H9 (cell line): Measurements from ENCODE around the gene MLNR. TPM values are rescaled to one million over a fixed set of nuclear protein-coding genes. Genes with fewer than 3 reads are reported as not detected.

Source experiments
- DNase-seq: peaks from one replicate; pipeline ENCODE4 v3.0.0-alpha.2; 2017
- H2AFZ ChIP-seq: one replicate; pipeline ENCODE4 v1.6.1; 2013; ENCODE audit warnings: mild to moderate bottlenecking, low read length, control low read depth, moderate library complexity
- H2AK5ac ChIP-seq: 2 replicates; pipeline ENCODE4 v1.6.1; 2013; ENCODE audit warnings: low read length, control low read depth, mixed read lengths; ENCODE audit not compliant: insufficient read length
- H2BK120ac ChIP-seq: one replicate; pipeline ENCODE4 v1.6.1; 2013; ENCODE audit warnings: low read depth, mild to moderate bottlenecking, low read length, control low read depth, inconsistent platforms; ENCODE audit not compliant: poor library complexity, severe bottlenecking
- H2BK12ac ChIP-seq: 2 replicates; pipeline ENCODE4 v1.6.1; 2013; ENCODE audit warnings: low read length, control low read depth, mixed read lengths, low read depth; ENCODE audit not compliant: insufficient read length
- H2BK15ac ChIP-seq: 2 replicates; pipeline ENCODE4 v1.6.1; 2013; ENCODE audit warnings: low read depth, low read length, control low read depth
- H2BK20ac ChIP-seq: one replicate; pipeline ENCODE4 v1.6.1; 2013; ENCODE audit warnings: low read depth, mild to moderate bottlenecking, low read length, control low read depth, inconsistent platforms; ENCODE audit not compliant: poor library complexity, severe bottlenecking
- H2BK5ac ChIP-seq: 2 replicates; pipeline ENCODE4 v1.6.1; 2013; ENCODE audit warnings: low read length, control low read depth, mixed read lengths; ENCODE audit not compliant: insufficient read length
- H3K14ac ChIP-seq: 2 replicates; pipeline ENCODE4 v1.6.1; 2013; ENCODE audit warnings: low read length, control low read depth; ENCODE audit not compliant: insufficient read depth
- H3K18ac ChIP-seq: 2 replicates; pipeline ENCODE4 v1.6.1; 2013; ENCODE audit warnings: low read depth, mild to moderate bottlenecking, mixed read lengths, low read length, control low read depth; ENCODE audit not compliant: insufficient read length
- H3K23ac ChIP-seq: 2 replicates; pipeline ENCODE4 v1.6.1; 2013; ENCODE audit warnings: low read length, control low read depth, mixed read lengths, low read depth; ENCODE audit not compliant: insufficient read length
- H3K23me2 ChIP-seq: 2 replicates; pipeline ENCODE4 v1.6.1; 2013; ENCODE audit warnings: low read depth, mild to moderate bottlenecking, mixed read lengths, low read length, control low read depth; ENCODE audit not compliant: insufficient read length, poor library complexity, severe bottlenecking
- H3K27ac ChIP-seq: 2 replicates; pipeline ENCODE4 v1.5.1; 2013; ENCODE audit warnings: low read length, control low read depth, mixed read lengths, low read depth; ENCODE audit not compliant: insufficient read length
- H3K27me3 ChIP-seq: 2 replicates; pipeline ENCODE4 v1.6.1; 2013; ENCODE audit warnings: low read length, control low read depth, inconsistent platforms; ENCODE audit not compliant: insufficient read depth
- H3K4ac ChIP-seq: 2 replicates; pipeline ENCODE4 v1.6.1; 2013; ENCODE audit warnings: low read depth, mild to moderate bottlenecking, control low read depth, inconsistent platforms, low read length, moderate library complexity
- H3K4me1 ChIP-seq: 2 replicates; pipeline ENCODE4 v1.6.1; 2013; ENCODE audit warnings: low read length, control low read depth, inconsistent platforms; ENCODE audit not compliant: insufficient read depth
- H3K4me2 ChIP-seq: 2 replicates; pipeline ENCODE4 v1.6.1; 2013; ENCODE audit warnings: low read length, control low read depth, mixed read lengths; ENCODE audit not compliant: insufficient read length, insufficient read depth
- H3K56ac ChIP-seq: 2 replicates; pipeline ENCODE4 v1.6.1; 2013; ENCODE audit warnings: low read depth, mild to moderate bottlenecking, mixed read lengths, low read length, control low read depth; ENCODE audit not compliant: insufficient read length
- H3K79me1 ChIP-seq: 2 replicates; pipeline ENCODE4 v1.6.1; 2013; ENCODE audit warnings: low read depth, mild to moderate bottlenecking, moderate library complexity, low read length, control low read depth, inconsistent platforms; ENCODE audit not compliant: insufficient read depth, poor library complexity, severe bottlenecking
- H3K79me2 ChIP-seq: 2 replicates; pipeline ENCODE4 v1.6.1; 2013; ENCODE audit warnings: low read length, control low read depth, inconsistent platforms; ENCODE audit not compliant: insufficient read depth
- H3K9ac ChIP-seq: 2 replicates; pipeline ENCODE4 v1.6.1; 2013; ENCODE audit warnings: low read length, control low read depth, mixed read lengths; ENCODE audit not compliant: insufficient read length; ENCODE audit errors: extremely low read depth
- H3K9me3 ChIP-seq: one replicate; pipeline ENCODE4 v1.6.1; 2013; ENCODE audit warnings: low read depth, low read length, inconsistent platforms; ENCODE audit not compliant: control insufficient read depth
- H3T11ph ChIP-seq: one replicate; pipeline ENCODE4 v1.6.1; 2013; ENCODE audit warnings: mild to moderate bottlenecking, low read length, control low read depth, inconsistent platforms
- H4K20me1 ChIP-seq: one replicate; pipeline ENCODE4 v1.6.1; 2013; ENCODE audit not compliant: control insufficient read depth, insufficient read length, insufficient read depth
- H4K5ac ChIP-seq: 2 replicates; pipeline ENCODE4 v1.6.1; 2013; ENCODE audit warnings: low read depth, mild to moderate bottlenecking, mixed read lengths, low read length, control low read depth; ENCODE audit not compliant: insufficient read length
- H4K8ac ChIP-seq: replicated peaks from 2 replicates; pipeline ENCODE4 v1.6.1; 2013; ENCODE audit warnings: low read length, control low read depth, mixed read lengths, low read depth; ENCODE audit not compliant: insufficient read length
- H4K91ac ChIP-seq: 2 replicates; pipeline ENCODE4 v1.6.1; 2013; ENCODE audit warnings: low read depth, mild to moderate bottlenecking, moderate library complexity, mixed read lengths, low read length, control low read depth; ENCODE audit not compliant: insufficient read length
- H3K27ac Mint-ChIP-seq, 3 experiments: 2 replicates in 2 of 3; 3 replicates in 1 of 3; pipeline ENCODE4 v1.8.0; 2020 to 2021; ENCODE audit warnings: mixed read lengths in 3 of 3, mild to moderate bottlenecking in 1 of 3, moderate library complexity in 1 of 3
- H3K27me3 Mint-ChIP-seq: 2 replicates; pipeline ENCODE4 v1.8.0; 2021; ENCODE audit warnings: low read depth, mild to moderate bottlenecking, moderate library complexity, mixed read lengths
- H3K36me3 Mint-ChIP-seq, 3 experiments: 2 replicates in 2 of 3; 3 replicates in 1 of 3; pipeline ENCODE4 v1.8.0; 2020 to 2021; ENCODE audit warnings: low read depth in 3 of 3, mixed read lengths in 3 of 3; ENCODE audit not compliant: insufficient read depth in 1 of 3
- H3K4me1 Mint-ChIP-seq, 2 experiments: 2 replicates each; pipeline ENCODE4 v1.8.0; 2020; ENCODE audit warnings: mixed read lengths in 2 of 2
- H3K4me3 Mint-ChIP-seq, 2 experiments: 2 replicates in 1 of 2; 3 replicates in 1 of 2; pipeline ENCODE4 v1.8.0; 2020 to 2021; ENCODE audit warnings: mild to moderate bottlenecking in 2 of 2, mixed read lengths in 2 of 2, moderate library complexity in 1 of 2
- H3K9me3 Mint-ChIP-seq, 2 experiments: 2 replicates in 1 of 2; 3 replicates in 1 of 2; pipeline ENCODE4 v1.8.0; 2020; ENCODE audit warnings: mild to moderate bottlenecking in 2 of 2, mixed read lengths in 2 of 2, moderate library complexity in 1 of 2
- CTCF ChIP-seq: fragments of 200-600 bp; sonication (generic); conservative IDR thresholded peaks from 3 replicates; pipeline ENCODE4 v1.8.0; 2021; ENCODE audit warnings: antibody characterized with exemption, mild to moderate bottlenecking
- WGBS: extraction: QIAGEN DNeasy Blood & Tissue Kit; methylation state at CpG from one replicate; pipeline ENCODE4 v1.1.7; 2013; ENCODE audit warnings: missing lambda C conversion rate, low lambda C conversion rate, mixed read lengths; ENCODE audit not compliant: insufficient read length; ENCODE audit errors: extremely low coverage; 5-methylcytosine and 5-hydroxymethylcytosine counted together
- total RNA-seq: library from RNA; stranded (reverse); gene quantifications from 2 replicates; pipeline ENCODE4 v1.2.1, GENCODE V29; 2021

MLNR gene
- total RNA-seq, 1 experiment from 2014 or later = not detected

GRCh38 chr13:49214917-49215376 is 5.2 kb upstream of the MLNR start:
- Mint-ChIP-seq H3K9me3 (peaks cover 0 to 5% of the 10 kb centered on the region in 2 experiments; a peak in 2 of 5 replicates), H3K27ac (peak overlapping the region in 2 of 3 experiments; percentile 12 to 72; a peak in 3 of 7 replicates), H3K27me3 (peaks cover 48% of the 10 kb centered on the region), H3K4me1 (peaks cover 27 to 35% of the 10 kb centered on the region in 2 experiments), H3K4me3 (no peak overlapping the region), H3K36me3 (peaks cover 4 to 22% (median 8%) of the 10 kb centered on the region in 3 experiments; a peak in 6 of 7 replicates)
- H3K56ac ChIP-seq = no peak overlapping the region
- no peaks in the 10 kb centered on the region; the same call in 1 of the 2 replicates for H3K4me1 ChIP-seq
- H3K27me3 ChIP-seq = peaks cover 27% of the 10 kb centered on the region; the same call in 1 of the 2 replicates
- H3T11ph ChIP-seq = no peak overlapping the region
- no peak overlapping the region for H3K4ac ChIP-seq
- no CpG with 5 or more reads among the region's 6 CpGs for WGBS
- no peaks in the 10 kb centered on the region for H3K79me2 ChIP-seq
- H2BK120ac ChIP-seq = no peak overlapping the region
- DNase-seq = peak; percentile 76
- H2BK12ac ChIP-seq = no peak overlapping the region
- TF ChIP-seq CTCF = peak; percentile 43; the same call in 2 of the 3 replicates
- no peaks in the 10 kb centered on the region for H4K20me1 ChIP-seq
- H3K23ac ChIP-seq = no peak overlapping the region
- H3K9ac ChIP-seq = no peak overlapping the region
- no peak overlapping the region for H2BK5ac ChIP-seq
- H3K23me2 ChIP-seq = peaks cover 8% of the 10 kb centered on the region
- no peak overlapping the region for H3K27ac ChIP-seq
- H3K18ac ChIP-seq = no peak overlapping the region
- no peak overlapping the region for H4K91ac ChIP-seq
- H2BK20ac ChIP-seq = no peak overlapping the region
- no peaks in the 10 kb centered on the region for H3K9me3 ChIP-seq
- no peak overlapping the region for H2AK5ac ChIP-seq
- no peak overlapping the region for H3K14ac ChIP-seq
- H2BK15ac ChIP-seq = no peak overlapping the region
- H4K8ac ChIP-seq = no peak overlapping the region
- H4K5ac ChIP-seq = no peak overlapping the region
- no peak overlapping the region for H3K4me2 ChIP-seq
- H2AFZ ChIP-seq = no peak overlapping the region
- no peaks in the 10 kb centered on the region for H3K79me1 ChIP-seq
